Vein endothelial cell (primary cell): Measurements from ENCODE around the gene RHOF. TPM values are rescaled to one million over a fixed set of nuclear protein-coding genes. Genes with fewer than 3 reads are reported as not detected.

Source experiments
- total RNA-seq: library from RNA; depleted of rRNA; stranded (reverse); fragments of >200 nt; gene quantifications from 2 replicates; pipeline ENCODE4 v1.2.3, GENCODE V29; 2012

The RHOF gene, protein sequence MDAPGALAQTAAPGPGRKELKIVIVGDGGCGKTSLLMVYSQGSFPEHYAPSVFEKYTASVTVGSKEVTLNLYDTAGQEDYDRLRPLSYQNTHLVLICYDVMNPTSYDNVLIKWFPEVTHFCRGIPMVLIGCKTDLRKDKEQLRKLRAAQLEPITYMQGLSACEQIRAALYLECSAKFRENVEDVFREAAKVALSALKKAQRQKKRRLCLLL
- total RNA-seq: 14.9 and 15.7 TPM in 2 replicates

GRCh38 chr12:121793440-121793837 is at the start of gene RHOF:
Gene RHOF (minus strand): TSS chr12:121793688. CDS start chr12:121793633, 55 bp downstream.

GRCh38 chr12:121803861-121804416 is 10.5 kb upstream of the RHOF start, which contains the start of gene SETD1B:
Gene SETD1B (plus strand): TSS chr12:121804009. CDS start chr12:121804738, 729 bp downstream.

Other genes starting within 250 kb of the RHOF start
- 33.4 and 34.9 TPM in 2 replicates for gene KDM2B, start 212.7 kb downstream of the RHOF start, total RNA-seq
- 20.6 and 23.5 TPM in 2 replicates for gene ORAI1, start 167.2 kb downstream of the RHOF start, total RNA-seq
- gene MORN3, start 124.0 kb downstream of the RHOF start, total RNA-seq: 0.65 and 0.67 TPM in 2 replicates
- gene TMEM120B, start 80.9 kb downstream of the RHOF start, total RNA-seq: 9.2 and 13.1 TPM in 2 replicates
- gene SETD1B, start 10.3 kb upstream of the RHOF start, total RNA-seq: 6.5 and 7.2 TPM in 2 replicates
- gene HPD, start 65.2 kb upstream of the RHOF start, total RNA-seq: not detected in 2 replicates
- 29.7 and 82.3 TPM in 2 replicates for gene PSMD9, start 95.1 kb upstream of the RHOF start, total RNA-seq
- 1.6 and 2.9 TPM in 2 replicates for gene CFAP251, start 124.9 kb upstream of the RHOF start, total RNA-seq
- 9.1 and 9.7 TPM in 2 replicates for gene BCL7A, start 228.2 kb upstream of the RHOF start, total RNA-seq